ENCODE data around the gene SLC25A41.

DNA sequence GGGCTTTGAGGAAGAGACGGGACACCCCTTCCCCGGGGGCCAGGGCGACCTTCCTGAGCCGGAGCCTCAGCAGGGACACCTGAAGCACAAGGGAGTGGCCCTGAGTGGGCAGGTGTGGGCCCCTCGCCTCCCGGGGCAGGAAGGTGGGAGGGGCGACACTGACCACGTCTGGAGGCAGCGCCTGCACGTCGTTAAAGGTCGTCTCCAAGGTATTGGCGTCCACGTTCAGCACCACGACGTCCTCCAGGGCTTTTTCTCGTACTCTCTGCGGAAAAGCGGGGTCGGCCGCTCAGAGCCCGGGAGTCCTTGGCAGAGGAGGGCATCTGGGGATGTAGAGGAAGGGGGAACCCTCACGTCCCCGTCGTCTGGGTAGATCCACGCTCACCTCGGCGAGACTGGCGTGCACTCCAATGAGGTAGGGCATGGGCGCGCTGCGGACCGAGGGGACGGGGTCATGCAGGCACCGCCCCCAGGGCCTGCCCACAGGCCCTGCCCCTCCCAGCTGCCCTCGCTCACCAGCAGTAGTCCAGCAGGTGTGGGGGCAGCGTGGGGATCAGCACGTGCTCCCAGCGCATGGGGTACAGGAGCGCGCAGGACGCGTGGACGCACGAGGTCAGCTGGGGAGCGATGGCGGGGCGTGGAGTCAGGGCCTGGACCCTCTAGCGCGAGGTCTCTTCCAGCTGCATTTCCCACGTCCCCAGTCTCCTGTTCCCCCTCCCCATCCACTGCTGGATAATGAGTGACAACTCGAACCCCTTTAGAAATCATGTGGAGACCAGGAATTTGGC lies 42.0 kb upstream of the SLC25A41 start:
- TF ChIP-seq, protein P1, sequence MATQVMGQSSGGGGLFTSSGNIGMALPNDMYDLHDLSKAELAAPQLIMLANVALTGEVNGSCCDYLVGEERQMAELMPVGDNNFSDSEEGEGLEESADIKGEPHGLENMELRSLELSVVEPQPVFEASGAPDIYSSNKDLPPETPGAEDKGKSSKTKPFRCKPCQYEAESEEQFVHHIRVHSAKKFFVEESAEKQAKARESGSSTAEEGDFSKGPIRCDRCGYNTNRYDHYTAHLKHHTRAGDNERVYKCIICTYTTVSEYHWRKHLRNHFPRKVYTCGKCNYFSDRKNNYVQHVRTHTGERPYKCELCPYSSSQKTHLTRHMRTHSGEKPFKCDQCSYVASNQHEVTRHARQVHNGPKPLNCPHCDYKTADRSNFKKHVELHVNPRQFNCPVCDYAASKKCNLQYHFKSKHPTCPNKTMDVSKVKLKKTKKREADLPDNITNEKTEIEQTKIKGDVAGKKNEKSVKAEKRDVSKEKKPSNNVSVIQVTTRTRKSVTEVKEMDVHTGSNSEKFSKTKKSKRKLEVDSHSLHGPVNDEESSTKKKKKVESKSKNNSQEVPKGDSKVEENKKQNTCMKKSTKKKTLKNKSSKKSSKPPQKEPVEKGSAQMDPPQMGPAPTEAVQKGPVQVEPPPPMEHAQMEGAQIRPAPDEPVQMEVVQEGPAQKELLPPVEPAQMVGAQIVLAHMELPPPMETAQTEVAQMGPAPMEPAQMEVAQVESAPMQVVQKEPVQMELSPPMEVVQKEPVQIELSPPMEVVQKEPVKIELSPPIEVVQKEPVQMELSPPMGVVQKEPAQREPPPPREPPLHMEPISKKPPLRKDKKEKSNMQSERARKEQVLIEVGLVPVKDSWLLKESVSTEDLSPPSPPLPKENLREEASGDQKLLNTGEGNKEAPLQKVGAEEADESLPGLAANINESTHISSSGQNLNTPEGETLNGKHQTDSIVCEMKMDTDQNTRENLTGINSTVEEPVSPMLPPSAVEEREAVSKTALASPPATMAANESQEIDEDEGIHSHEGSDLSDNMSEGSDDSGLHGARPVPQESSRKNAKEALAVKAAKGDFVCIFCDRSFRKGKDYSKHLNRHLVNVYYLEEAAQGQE (IDR thresholded peaks at IDR 0.05; ENCODE audit: borderline replicate concordance in 1 of 2, low read depth in 1 of 2, low read length in 2 of 2), result no peak
- TF ChIP-seq ZFAT (CRISPR knock-in tag; conservative IDR thresholded peaks at IDR 0.05) (no peak), TAF1 (CRISPR knock-in tag; IDR thresholded peaks at IDR 0.05) (no peak), ZFP1 (CRISPR knock-in tag; IDR thresholded peaks at IDR 0.05) (no peak), ZNF792 (CRISPR knock-in tag; IDR thresholded peaks at IDR 0.05) (no peak), ATRX (CRISPR knock-in tag; IDR thresholded peaks at IDR 0.05; ENCODE audit: borderline replicate concordance) (no peak), SRF (IDR thresholded peaks at IDR 0.05; ENCODE audit: low read depth, low read length) (no peak), ZNF335 (CRISPR knock-in tag; IDR thresholded peaks at IDR 0.05) (no peak), NFE2L1 (CRISPR knock-in tag; IDR thresholded peaks at IDR 0.05; ENCODE audit: borderline replicate concordance) (no peak), ELF4 (CRISPR knock-in tag; IDR thresholded peaks at IDR 0.05; ENCODE audit: borderline replicate concordance) (no peak), SP2 (CRISPR knock-in tag; IDR thresholded peaks at IDR 0.05) (no peak)
- TF ChIP-seq, protein P2, sequence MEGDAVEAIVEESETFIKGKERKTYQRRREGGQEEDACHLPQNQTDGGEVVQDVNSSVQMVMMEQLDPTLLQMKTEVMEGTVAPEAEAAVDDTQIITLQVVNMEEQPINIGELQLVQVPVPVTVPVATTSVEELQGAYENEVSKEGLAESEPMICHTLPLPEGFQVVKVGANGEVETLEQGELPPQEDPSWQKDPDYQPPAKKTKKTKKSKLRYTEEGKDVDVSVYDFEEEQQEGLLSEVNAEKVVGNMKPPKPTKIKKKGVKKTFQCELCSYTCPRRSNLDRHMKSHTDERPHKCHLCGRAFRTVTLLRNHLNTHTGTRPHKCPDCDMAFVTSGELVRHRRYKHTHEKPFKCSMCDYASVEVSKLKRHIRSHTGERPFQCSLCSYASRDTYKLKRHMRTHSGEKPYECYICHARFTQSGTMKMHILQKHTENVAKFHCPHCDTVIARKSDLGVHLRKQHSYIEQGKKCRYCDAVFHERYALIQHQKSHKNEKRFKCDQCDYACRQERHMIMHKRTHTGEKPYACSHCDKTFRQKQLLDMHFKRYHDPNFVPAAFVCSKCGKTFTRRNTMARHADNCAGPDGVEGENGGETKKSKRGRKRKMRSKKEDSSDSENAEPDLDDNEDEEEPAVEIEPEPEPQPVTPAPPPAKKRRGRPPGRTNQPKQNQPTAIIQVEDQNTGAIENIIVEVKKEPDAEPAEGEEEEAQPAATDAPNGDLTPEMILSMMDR (CRISPR knock-in tag; IDR thresholded peaks at IDR 0.05), result no peak
- TF ChIP-seq, protein P3, sequence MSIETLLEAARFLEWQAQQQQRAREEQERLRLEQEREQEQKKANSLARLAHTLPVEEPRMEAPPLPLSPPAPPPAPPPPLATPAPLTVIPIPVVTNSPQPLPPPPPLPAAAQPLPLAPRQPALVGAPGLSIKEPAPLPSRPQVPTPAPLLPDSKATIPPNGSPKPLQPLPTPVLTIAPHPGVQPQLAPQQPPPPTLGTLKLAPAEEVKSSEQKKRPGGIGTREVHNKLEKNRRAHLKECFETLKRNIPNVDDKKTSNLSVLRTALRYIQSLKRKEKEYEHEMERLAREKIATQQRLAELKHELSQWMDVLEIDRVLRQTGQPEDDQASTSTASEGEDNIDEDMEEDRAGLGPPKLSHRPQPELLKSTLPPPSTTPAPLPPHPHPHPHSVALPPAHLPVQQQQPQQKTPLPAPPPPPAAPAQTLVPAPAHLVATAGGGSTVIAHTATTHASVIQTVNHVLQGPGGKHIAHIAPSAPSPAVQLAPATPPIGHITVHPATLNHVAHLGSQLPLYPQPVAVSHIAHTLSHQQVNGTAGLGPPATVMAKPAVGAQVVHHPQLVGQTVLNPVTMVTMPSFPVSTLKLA (IDR thresholded peaks at IDR 0.05), result no peak

Data from HepG2 (cell line).